Medulla oblongata (tissue), 1 donor: ENCODE measurements around the gene B4GAT1.
"Not testable (repeated sequence)": the region's sequence is repeated elsewhere in the genome, so short reads cannot be mapped to it uniquely, and the experiment has no call there.

ENCODE experiments used
- DNase-seq: peaks from one replicate; pipeline ENCODE4 v3.0.0-alpha.2; 2015; ENCODE audit errors: extremely low spot score

The B4GAT1 gene

DNA sequence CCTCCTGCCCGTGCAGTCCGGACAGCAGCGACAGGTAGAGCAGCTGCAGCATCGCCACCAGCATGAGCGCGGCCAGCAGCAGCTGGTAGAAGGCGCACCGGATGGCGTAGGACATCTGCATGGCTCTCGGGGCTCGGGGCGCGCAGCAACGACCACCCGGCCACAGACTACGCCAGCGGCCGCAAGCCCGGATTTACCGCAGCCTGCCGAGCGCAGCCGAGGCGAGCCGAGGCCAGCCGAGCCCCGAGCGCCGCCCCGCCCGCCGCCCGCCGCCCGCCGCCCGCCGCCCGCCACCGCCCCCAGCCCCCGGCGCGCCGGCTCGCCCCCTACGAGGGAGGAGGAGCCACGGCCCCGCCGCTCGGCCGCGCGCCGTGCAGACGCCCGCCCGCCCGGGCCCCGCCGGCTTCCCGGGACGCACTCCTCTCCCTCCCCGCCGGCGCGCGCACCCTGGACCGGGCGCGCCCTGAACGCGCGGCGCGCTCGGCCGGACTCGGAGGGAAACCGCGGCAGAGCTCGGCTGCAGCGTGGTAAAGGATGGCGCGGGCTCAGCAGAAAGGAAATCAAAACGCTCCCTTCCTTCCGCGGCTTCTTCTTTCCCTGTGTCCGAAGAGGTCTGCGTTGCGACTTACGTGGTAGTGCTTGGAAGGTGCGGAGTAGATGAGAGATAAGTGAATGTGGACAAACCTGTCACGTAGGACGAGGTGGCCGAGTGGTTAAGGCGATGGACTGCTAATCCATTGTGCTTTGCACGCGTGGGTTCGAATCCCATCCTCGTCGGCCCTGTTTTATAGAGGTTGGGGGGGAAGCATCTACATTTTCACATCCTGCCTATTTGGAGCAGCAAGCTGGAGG lies at the start of gene B4GAT1:
TSS of gene B4GAT1 (minus strand) at position 205 of the 852 bp plus-strand sequence. CDS start at position 121, 84 bp downstream.
- peak; percentile 93 for DNase-seq

DNA sequence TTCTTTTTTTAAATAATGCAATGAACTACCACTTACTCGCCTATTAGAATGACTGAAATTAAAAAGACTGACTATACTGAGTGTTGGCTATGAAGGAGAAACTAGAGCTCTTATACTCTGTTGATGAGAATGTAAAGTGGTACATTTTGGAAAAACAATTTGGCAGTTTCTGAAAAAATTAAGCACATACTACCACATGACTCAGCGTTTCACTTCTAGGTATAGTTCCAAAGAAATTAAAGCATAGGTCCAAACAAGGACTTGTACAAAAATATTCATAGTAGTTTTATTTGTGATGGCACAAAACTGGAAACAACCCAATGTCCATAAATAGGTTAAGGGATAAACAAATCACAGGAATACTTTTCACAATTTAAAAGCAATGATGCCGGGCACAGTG lies 46.5 kb upstream of the B4GAT1 start:
- DNase-seq: no peak

DNA sequence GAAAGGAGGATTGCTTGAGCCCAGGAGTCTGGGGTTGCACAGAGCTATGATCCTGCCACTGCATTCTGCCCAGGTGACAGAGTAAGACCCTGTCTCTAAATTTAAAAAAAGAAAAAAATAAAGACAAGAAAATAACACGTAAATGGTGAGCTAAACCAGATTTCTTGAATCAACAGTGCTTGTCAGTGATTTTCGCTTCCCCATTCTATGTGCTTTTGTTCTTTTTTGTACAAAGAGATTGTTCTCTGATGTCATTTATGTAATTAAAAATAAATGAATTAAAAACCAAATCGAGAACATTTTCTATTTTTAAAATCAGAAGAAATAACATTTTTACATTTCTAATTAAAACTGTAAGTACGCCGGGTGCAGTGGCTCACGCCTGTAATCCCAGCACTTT lies 43.9 kb upstream of the B4GAT1 start:
- DNase-seq: no peak

- peak; percentile 75 for DNase-seq
Measured at GRCh38 chr11:66388780-66389386, 41.5 kb upstream of the B4GAT1 start.

- DNase-seq: peak; percentile 87
Measured at GRCh38 chr11:66386171-66387069, 39.0 kb upstream of the B4GAT1 start.

- not testable (repeated sequence) for DNase-seq
Measured at GRCh38 chr11:66384316-66384715, 36.9 kb upstream of the B4GAT1 start.

GRCh38 chr11:66380264-66380663 lies 32.8 kb upstream of the B4GAT1 start:
- not testable (repeated sequence) for DNase-seq

GRCh38 chr11:66373690-66374287 lies 26.4 kb upstream of the B4GAT1 start:
- not testable (repeated sequence) for DNase-seq

- DNase-seq: peak; percentile 70
Measured at GRCh38 chr11:66373265-66373664, 25.8 kb upstream of the B4GAT1 start.

GRCh38 chr11:66371627-66372415 lies 24.4 kb upstream of the B4GAT1 start, which contains the start of gene SLC29A2:
SLC29A2 (minus strand) TSS chr11:66371760; CDS start chr11:66371591, 169 bp downstream.
- no peak for DNase-seq

GRCh38 chr11:66369073-66369894 lies 21.9 kb upstream of the B4GAT1 start:
- no peak for DNase-seq

GRCh38 chr11:66368484-66368883 lies 21.1 kb upstream of the B4GAT1 start:
- no peak for DNase-seq

DNA sequence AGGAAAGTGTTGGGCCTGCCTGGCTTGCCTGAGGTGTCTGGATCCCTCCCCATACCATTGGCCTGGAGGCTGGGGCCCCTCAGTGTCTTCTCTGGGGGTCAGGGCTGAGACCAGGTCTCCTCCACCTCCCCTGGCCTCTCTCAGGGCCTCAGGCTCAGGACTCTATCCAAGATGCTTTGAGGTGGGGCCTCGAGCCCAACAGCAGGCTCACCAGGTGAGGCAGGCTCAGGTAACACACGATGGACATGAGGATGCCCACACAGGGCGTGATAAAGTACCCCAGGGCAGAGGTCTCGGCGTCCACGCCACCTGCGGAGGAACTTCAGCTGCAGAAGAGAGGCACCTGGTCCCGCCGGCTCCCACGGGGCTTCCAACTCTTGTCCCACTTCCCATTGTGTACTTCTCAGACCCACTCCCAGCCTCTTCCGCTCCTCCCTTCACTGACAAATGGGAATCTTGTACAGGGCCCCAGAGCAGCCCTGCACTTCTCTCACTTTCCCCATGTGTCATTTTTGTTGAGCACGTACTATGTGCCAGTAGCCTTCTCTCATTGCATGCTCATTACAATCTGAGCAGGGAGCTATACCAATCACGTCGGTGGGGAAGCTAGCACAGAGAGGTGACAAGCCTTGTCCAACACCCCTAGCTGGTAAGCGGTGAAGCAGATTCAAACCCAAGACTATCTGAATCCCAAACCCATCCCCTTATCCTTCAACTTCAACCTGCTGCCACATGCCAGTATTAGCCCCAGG lies 20.3 kb upstream of the B4GAT1 start:
- DNase-seq: no peak

DNA sequence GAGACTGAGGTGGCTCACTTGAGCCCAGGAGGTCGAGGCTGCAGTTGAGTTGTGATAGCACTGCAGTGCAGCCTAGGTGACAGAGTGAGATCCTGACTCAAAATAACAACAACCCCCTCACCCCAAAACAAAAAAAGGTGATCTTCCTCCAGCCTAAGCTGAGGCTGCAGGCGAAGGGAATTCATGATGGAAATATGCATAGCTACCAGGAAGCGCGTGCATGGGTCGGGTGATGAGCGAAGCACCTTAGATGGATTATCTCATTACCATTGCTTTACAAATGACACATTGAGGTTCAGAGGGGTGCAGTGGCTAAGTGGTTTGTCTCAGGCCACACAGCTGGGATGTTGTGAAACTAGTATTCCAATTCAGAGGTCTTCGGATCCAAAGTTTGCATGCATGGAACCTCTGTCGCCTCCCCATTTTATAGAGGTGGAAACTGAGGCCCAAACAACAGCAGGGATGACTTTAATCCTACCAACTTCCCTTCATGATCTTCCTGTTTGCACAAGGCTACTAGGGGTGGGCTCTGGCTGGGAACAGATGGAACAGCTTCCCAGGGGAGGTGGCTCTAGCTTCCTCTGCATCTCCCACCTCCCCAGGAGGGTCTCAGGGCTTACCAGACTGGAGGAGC lies 19.5 kb upstream of the B4GAT1 start:
- DNase-seq: no peak

DNA sequence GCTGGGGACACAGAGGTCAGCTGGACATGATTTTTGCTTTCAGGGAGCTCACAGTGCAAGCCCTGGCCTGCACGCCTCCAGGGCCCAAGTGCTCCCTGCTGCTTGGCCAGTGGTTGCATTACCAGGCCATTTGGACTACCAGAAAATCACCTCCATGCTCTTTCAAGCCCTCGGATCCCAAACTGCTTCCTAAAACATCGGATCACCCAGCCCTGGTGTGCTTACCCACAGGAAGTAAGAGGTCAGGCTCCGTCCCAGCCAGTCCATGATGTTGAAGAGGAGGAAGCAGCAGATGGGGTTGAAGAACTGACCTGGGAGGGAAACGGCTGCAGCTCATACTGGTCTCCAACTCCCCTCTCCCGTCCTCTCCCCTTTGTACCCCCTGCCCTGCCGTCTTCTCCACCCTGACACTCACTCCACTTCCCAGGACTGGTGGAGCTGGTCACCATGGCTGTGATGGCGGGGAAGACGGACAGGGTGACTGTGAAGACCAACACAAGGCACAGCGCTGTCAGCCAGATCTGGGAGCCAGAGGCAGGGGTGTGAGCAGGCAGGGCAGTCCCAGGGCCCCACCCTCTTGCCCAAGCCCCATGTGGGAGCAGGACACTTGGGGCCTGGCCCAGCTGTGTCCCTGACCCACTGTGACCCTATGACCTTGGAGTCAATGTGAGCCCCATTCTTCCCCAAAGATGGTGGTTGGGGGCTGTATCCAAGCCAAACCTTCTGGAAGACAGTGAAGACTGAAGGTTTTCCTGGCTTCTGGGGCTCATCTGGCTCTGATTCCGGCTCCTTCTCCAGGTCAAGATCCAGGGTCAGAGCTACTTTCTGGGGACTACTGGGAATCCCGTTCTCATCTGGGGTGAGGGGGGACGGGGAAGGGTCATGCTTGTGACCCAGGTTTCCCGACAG lies 18.5 kb upstream of the B4GAT1 start:
- no peak for DNase-seq

GRCh38 chr11:66365166-66365565 lies 17.7 kb upstream of the B4GAT1 start:
- no peak for DNase-seq

DNA sequence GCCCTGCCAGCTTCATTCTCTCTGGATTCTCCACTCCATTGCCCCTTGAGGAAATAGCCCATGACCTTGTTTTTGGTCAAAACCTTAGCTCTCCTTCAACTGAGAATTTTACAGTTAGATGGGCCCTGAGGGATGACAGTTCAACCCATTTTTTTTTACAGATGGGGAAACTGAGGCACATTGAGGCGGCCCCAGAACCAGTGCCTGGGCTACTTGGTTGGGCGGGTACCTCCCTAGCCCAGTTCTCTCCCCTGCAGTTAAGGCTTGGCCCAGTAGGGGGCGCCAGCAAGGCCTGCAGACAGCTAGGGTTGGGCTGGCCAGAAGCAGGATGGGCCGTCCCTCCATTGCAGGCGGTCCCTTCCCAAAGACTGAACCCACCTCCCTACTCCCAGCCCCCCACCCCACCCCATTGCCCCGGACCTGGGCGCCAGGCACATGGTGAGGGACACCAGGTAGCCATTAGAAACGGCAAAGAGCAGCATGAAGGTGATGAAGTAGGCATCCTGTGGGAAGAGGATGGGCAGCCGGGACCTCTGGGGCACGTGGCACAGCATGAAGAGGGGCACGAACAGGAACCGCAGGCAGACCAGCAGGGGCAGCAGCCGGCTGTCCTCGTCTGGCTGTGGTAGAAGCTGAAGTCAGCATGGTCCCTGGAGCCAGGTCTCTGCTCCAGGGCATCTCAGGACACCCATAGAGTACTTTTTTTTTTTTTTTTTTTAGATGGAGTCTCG lies 16.5 kb upstream of the B4GAT1 start:
- DNase-seq: no peak
